GM21367 (cell line): ENCODE results near the gene LAPTM5.
"Not testable (repeated sequence)": the region's sequence is repeated elsewhere in the genome, so short reads cannot be mapped to it uniquely, and the experiment has no call there.

Source experiments
- ATAC-seq: cut with Tn5 transposase; IDR thresholded peaks from one replicate; pipeline ENCODE4 v1.9.1; 2021; ENCODE audit not compliant: unreplicated experiment

The LAPTM5 gene, protein sequence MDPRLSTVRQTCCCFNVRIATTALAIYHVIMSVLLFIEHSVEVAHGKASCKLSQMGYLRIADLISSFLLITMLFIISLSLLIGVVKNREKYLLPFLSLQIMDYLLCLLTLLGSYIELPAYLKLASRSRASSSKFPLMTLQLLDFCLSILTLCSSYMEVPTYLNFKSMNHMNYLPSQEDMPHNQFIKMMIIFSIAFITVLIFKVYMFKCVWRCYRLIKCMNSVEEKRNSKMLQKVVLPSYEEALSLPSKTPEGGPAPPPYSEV

DNA sequence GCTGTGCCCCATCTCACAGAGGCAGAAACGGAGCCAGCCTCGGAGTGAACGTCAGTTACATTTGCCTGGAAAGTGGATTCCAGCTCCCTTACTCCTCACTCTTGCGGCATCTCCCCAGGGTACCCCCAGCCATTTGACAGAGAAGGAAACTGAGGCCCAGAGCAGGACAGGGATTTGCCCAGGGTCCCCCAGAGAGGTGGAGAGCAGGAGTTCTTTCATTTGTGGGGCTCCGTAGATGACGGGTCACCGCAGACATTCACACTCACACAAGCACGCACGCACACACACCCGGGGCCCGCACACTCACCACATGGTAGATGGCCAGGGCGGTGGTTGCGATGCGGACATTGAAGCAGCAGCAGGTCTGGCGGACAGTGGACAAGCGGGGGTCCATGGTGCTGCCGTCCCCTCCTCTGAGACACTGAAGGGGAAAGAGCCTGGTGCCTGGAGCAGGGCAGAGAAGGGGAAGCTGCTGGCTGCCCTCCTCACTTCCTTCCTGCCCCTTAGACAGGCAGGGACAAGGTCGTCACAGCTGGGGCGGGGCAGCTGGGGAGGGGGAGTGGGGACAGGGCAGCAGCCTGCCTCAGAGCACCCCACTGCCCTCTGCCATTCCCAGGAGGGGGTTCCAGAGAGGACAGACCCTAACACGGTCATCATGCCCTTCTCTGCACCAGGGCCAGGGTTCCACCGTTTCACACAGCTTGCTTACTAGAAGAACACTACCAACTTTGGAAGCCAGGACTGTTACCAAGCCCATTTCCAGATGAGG lies at the start of gene LAPTM5:
Gene LAPTM5, minus strand, starts transcription at position 423 of the 769 bp plus-strand sequence. Its CDS starts 29 bp downstream, at position 394.
- ATAC-seq = no peak

DNA sequence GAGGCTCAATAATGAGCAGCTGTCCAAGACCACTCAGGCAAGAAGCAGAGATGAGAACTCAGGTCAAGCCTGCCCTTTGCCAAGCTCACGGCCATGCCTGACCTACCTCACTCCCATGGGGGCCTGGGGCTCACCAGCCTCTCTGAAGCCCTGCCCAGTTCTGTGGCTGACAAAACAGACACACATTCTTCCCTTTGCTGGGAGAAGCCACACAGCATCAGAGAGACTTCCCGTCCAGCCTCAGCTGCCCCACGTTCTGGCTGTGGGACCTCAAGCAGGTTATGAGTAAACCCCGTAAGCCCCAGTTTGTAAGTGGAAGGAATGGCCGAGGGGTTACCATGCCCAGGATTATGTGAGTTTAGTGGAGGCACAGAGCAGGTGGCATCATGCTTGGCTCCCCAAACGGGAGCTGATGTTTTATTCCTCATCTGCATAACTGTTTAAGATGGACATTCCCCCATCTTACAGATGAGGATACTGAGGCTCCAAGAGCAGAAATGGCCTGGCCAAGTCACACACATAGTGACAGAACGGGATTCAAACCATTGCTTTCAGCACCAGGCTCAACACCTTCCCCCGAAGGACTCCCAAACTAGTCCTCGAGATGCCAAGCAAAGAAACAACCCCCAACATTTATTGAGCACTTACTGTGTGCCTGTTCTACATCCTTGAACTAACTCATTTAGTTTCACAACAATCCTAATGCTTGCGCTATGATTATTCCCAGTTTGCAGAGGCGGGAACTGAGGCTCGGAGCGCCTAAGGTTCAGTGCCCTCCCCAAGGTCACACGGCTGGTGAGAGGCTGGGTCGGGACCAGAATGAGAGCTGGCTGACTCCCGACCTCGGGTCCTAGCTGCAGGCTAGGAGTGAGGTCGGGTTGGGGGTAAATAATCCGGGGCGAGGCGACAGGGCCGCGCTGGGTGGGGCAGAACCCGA lies 49.1 kb upstream of the LAPTM5 start:
- ATAC-seq = no peak

DNA sequence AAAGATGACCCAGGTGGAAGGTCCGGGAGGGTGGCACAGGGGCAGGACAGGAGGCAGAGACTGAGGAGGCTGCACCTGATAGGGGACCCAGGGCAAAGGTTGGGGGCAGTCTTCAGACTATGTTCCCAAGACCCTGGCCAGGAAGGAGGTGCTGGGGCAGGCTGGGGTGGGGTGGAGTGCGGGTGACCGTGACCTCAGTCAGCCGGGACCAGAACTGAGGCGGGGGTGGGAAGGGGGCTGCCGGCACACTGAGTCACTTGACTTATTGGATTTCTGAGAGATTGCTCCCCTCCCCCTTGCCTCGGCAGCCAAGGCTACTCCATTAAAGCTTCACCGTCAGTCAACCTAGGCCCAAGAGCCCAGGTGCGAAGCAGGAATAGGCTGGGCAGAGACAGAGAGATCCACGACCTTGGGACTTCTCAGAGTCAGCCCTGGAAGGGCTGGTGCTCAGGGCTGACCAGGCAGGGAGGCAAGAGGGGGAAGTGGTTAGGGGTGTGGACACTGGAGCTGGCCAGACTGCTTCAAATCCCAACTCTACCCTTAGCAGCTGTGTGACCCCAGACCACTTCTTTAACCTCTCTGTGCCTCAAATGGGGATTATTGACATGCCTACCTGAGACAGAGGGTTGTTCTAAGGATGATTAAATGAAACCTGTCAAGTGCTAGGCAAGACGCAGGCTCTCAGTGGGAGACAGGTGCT lies 47.9 kb upstream of the LAPTM5 start:
- no peak for ATAC-seq

DNA sequence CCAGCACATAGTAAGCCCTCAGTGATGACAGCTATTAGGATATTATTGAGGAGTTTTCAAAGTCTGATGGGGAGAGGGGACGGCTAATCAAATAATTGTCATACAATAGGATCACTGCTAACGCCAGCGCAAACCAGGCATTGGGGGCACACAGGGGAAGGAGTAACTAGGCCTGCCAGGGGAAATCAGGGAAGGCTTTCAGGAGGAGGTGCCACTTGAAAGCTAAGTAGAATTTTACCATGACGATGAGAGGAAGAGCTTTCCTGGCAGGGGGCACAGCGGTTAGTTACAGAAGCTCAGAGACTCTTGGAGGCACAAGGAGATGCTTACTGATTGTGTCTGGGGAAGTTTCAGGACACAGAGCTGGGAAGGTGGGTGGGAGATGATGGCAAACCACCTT lies 47.2 kb upstream of the LAPTM5 start:
- no peak for ATAC-seq

DNA sequence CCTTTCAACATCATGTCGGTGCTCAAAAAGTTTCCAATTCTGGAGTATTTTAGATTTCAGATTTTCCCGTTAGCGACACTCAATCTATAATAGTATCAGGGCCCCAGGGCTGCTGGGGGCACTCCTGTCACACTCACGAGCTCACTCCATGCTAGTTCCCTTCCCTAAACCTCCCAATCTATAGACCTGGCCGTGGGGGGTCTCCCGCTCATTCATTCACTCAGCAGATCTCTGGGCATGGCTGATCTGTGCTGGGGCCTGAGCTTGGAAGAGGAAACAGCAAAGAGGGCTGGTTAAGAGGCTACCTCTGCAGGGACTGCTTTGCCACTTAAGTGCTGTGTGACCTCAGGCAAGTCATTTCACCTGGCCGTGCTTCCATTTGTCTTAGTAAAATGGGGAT lies 46.8 kb upstream of the LAPTM5 start:
- no peak for ATAC-seq

DNA sequence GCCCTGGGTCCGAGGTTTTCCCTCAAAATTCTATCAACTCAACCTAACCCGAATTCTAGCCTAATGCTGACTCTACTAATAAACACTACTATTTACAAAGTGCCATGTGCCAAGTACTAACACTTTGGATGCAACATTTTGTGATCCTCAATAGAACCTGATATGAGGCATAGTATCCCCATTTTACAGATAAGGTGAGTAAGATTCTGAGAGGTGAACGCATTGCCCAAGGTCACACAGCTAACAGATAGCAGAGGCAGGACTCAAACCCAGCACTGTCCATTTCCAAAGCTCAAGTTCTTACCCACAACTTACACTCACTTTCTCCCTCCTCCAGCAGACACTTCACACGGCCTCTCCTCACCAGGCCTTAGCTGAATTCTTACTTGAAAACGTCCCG lies 46.0 kb upstream of the LAPTM5 start:
- no peak for ATAC-seq

DNA sequence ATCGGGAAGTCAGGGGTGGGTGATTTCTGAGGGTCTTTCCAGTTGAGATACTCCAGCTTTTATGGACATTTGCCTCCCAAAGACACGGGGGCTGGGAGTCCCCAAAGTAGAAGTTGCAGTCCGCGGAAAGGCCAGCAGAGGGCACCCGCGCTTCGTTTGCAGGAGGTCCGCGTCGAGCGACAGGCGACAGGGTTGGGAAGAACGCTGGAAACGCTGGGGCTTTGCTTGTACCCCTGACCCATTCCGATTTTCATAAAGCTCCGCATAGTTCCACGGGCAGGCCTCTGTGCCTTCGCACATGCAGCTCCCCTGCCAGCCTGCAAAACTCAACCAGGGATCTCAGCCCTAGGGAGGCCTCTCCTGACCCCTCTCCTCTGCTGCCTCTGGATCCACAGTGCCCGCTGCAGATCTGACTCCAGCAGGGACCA lies 44.2 kb upstream of the LAPTM5 start:
- ATAC-seq = no peak

DNA sequence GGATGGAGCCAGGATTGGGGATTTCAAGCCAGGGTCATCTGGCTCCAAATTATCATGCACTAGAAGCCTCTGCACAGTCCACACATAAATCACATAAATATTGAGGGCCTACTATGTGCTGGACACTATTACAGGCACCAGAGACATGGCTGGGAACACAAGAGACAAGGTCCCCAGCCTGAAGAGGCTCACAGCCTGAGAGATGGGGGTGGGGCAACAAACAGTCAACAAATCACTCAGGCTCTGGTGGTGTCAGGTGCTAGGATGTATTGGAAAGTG lies 41.6 kb upstream of the LAPTM5 start:
- ATAC-seq = no peak

DNA sequence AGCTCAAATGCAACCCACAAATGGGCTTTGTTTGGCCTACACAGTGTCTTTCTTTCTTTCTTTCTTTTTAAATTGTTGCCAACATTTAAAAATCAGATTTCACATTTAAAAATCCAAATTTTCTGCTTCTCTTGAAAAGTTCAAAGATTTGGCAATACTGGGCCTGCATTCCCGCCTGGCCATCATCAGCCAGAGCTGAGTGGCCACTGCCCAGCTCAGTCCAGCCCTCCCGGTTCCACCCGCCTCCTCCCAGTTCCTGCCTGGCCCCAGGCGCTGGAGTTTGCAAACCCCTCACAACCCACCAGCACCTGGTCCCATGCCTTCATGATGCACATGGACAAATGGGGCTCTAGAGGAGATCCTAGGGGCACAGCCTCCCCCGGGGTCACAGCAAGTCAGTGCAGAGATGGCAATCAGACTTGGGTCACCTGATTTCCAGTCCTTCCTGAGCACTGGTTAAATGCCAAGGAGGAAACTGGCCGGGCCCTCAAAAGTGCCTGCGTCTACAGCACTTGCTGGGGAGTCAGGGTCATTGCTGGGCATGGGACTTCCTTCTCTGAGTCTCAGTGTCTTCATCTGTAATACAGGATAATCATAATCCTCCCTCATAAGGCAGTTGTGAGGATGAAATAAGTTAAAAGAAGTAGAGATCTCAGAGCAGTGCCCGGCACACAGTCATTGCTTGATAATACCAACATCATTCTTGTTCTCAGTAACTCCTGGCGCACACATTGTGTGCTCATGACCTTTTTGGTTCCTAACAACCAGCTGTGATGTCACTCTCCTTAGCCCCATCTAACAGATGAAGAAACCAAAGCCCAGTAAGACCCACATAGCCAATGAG lies 41.0 kb upstream of the LAPTM5 start:
- ATAC-seq = no peak

DNA sequence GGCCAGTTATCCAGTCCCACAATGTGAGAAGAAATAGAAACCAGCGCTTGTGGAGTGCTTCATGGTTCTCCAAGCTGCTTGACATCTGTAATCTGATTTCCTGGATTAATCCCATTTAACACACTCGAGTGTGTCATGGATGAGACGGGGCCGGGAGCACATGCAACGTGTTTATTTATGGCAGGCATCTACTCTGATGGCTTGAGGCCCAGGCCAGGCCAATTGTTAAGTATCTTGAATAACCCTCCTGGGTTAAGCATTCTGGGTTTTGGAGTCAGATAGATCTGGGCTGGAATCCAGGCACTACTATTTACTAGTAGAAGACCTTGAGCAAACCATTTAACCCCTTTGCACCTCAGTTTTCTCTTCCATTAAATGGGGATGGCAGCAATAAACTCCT lies 37.5 kb upstream of the LAPTM5 start:
- ATAC-seq = no peak

DNA sequence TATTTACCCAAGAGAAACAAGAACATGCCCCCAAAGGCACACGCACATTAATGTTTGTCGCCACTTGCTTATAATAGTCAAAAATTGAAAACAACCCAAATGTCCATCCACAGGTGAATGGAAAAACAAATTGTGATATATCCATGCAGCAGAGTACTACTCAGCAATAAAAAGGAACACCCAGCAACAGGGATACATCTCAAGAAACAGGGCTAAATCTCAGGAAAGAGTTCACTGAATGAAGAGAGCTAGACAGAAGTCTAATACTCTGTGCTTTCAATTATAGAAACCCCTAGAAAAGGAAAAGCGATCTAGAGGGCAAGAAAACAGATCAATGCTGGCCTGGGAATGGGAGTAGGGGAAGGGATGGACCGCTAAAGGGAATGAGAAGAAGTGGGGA lies 36.7 kb upstream of the LAPTM5 start:
- no peak for ATAC-seq

DNA sequence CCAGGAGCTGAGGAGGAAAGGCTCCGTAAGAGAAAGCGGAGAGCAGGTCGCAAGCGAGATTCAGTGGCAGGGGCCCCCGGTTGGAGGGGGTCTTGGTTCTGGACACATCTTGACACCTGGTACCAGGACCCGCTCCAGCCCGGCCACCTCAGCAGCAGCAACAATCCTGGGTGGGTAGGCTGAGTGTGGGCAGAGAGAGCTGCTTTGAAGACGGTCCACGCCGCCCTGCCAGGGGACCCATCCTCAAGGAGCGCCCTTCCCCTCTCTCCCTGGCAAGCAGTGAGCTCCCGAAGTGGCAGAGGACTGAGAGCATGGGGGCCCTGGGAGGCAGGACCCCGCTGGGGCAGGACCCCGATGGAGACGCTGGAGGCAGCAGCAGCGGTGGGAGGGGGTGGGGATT lies 35.6 kb upstream of the LAPTM5 start:
- ATAC-seq = no peak

DNA sequence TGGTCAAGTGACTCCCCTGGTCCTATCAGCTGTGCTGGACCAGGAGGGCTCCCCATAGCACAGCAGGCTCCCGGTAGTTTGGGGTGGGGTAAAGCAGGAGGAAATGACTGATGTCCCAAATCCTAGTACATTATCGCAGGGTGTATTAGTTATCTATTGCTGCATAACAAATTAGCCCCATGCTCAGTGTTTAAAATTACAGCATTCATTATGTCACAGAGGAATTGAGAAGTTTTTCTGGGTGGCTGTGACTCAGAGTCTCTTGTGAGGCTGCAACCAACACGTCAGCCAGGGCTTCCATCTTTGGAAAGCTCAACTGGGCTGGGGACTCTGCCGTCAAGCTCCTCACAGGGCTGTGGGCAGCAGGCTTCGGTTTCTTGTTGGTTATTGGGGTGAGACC lies 34.3 kb upstream of the LAPTM5 start:
- no peak for ATAC-seq

DNA sequence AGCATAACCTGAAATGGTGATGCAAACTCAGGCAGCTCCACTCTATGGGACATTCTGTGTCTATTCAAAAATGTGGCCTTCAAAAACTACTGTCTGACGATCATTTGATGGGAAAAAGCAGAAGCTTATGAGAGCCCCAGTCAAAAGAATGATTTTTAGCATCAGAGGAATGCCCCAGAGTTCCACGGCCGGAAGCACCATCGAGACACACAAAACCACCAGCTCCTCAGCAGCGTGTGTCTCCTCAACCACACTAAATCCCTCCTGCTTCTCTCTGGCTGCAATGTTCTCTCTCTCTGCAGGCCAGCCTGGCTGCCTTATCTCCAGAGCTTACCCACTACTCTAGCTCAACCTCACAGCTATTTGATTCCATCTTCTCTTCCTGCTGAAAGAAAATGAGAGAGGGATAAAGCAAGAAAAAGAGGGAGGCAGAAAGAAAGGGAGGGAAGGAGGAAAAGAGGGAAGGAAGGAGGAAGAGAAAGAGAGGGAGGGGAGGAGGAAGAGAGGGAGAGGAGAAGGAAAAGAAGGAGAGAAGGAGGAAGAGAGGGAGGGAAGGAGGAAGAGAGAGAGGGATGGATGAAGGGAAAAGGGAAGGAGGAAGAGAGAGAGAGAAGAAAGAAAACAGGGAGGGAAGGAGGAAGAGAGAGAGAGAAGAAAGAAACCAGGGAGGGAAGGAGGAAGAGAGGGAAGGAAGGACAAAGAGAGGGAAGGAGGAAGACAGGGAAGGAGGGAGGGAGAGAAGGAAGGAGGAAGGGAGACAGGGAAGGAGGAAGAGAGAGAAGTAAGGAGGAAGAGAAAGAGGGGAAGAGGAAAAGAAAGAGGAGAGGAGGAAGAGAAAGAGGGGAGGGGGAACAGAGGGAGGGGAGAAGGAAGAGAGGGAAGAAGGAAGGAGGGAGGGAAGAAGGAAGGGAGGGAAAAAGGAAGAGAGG lies 33.5 kb upstream of the LAPTM5 start:
- no peak for ATAC-seq

DNA sequence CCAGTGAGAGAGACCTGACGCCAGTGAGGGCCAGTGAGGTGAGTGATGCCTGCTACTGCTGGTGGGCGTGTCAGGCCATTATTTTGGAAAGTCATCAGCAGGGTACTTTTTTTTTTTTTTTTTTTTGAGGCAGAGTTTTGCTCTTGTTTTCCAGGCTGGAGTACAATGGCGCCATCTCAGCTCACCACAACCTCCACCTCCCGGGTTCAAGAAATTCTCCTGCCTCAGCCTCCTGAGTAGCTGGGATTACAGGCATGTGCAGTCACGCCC lies 32.6 kb upstream of the LAPTM5 start:
- not testable (repeated sequence) for ATAC-seq

DNA sequence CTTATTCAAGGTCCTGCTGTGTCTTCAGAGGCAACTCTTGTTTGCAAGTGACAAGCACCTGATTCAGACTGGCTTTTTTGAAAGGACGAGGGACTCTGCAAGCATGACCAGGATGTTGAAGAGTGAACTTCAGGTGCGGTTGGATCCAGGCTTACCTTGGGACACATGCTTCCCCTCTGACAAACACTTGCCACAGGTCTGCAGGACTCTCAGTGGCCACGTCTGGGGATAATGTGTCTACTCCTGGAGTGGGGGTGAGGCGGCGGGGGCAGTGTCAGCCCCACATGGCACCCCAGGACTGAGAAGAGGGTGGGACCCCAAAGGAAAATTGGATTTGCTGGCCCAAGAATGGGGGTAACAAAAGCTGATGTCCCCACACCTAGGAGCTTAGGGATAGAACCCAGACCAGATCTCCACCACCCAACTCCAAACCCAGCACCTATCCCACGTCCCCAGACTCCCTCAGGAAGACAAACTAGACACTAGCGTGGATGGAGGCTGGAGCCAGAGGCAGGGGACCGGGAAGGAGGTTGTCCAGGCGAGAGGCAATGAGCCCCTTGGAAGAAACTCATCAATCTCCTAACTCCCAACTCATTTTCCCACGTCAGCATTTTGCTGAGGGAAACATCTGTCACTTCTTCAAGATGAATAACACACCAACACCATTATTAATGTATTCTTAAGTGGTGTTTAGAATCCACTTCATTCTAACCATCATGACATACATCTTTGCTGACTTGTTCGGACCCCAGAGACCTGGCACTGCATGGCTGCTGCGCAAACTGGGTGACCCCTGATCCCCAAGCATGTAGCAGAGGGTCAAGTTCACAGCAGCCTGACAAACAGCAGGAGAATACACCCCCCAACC lies 32.0 kb upstream of the LAPTM5 start:
- no peak for ATAC-seq

DNA sequence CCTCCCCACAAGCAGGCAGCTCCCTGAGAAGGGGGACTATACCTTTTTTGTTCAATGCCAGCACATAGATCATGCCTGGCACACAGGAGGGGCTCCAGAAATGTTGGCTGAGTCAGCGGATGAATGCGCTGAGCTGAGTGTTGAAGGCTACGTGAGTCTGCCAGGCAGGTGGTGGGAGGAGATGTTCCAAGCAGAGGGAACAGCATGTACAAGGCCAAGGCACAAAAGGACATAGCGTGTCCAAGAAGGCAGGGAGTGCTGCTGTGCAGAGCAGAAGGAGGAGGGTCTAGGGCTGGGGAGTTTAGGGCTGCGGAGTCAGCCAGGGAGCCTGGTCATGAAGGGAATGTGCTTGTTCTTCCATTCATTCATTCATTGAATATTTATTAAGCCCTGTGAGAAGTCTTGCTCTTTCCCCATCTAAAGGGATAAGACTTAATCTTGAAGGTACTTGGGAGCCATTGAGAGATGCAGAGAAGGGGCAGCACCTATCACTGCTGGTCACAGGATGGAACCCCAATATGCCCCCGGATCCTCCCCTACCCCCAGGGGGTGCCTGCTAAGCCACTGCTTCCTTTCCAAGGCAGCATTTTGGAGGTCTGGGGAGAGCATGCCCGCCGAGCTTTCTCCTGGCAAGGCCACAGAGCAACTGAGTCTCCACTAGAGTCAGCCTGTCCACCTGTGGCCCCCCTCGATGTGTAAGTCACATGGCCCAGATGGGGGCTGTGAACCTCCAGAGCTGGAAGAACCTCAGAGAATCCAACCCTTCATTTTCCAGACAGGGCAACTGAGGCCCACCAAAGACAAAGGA lies 31.2 kb upstream of the LAPTM5 start:
- ATAC-seq = no peak
